Progenitor cell of endocrine pancreas (in vitro differentiated cells): ENCODE data around the gene KCNE4. TPM values are rescaled to one million over a fixed set of nuclear protein-coding genes. Genes with fewer than 3 reads are reported as not detected.

ENCODE experiments used
- DNase-seq: peaks from one replicate; pipeline ENCODE4 v3.0.0; 2021; ENCODE audit warnings: low spot score; ENCODE audit not compliant: unreplicated experiment
- H3K27ac Mint-ChIP-seq: 2 replicates; pipeline ENCODE4 v1.8.0; 2021; ENCODE audit warnings: mild to moderate bottlenecking, moderate library complexity, mixed read lengths
- H3K27me3 Mint-ChIP-seq: 2 replicates; pipeline ENCODE4 v1.8.0; 2021; ENCODE audit warnings: mixed read lengths
- H3K36me3 Mint-ChIP-seq: 2 replicates; pipeline ENCODE4 v1.8.0; 2022; ENCODE audit warnings: mixed read lengths; ENCODE audit not compliant: insufficient read depth
- H3K4me1 Mint-ChIP-seq: 2 replicates; pipeline ENCODE4 v1.8.0; 2021; ENCODE audit warnings: low read depth, mixed read lengths
- H3K4me3 Mint-ChIP-seq: 2 replicates; pipeline ENCODE4 v1.8.0; 2021; ENCODE audit warnings: low read depth, mild to moderate bottlenecking, moderate library complexity, mixed read lengths
- H3K9me3 Mint-ChIP-seq: 2 replicates; pipeline ENCODE4 v1.8.0; 2021; ENCODE audit warnings: low read depth, mixed read lengths
- CTCF ChIP-seq: fragments of 200-600 bp; sonication (generic); IDR thresholded peaks from one replicate; pipeline ENCODE4 v1.5.0; 2021; ENCODE audit warnings: antibody characterized with exemption, mild to moderate bottlenecking; ENCODE audit not compliant: unreplicated experiment
- total RNA-seq: library from RNA; stranded (reverse); gene quantifications from 2 replicates; pipeline ENCODE4 v1.2.1, GENCODE V29; 2021

The KCNE4 gene
- total RNA-seq, 1 donor from 2014 or later: 0.72 TPM

GRCh38 chr2:223095207-223095606 is 43.2 kb downstream of the KCNE4 start:
- Mint-ChIP-seq H3K4me1 (peaks cover 7% of the 10 kb centered on the region), H3K27me3 (peaks cover 5% of the 10 kb centered on the region), H3K4me3 (no peak overlapping the region), H3K27ac (no peak overlapping the region), H3K36me3 (no peaks in the 10 kb centered on the region), H3K9me3 (no peaks in the 10 kb centered on the region)
- no peak for TF ChIP-seq CTCF
- DNase-seq: no peak

- Mint-ChIP-seq H3K9me3 (no peaks in the 10 kb centered on the region), H3K4me3 (no peak overlapping the region), H3K36me3 (no peaks in the 10 kb centered on the region), H3K27me3 (peaks cover 5% of the 10 kb centered on the region), H3K27ac (no peak overlapping the region), H3K4me1 (peaks cover 3% of the 10 kb centered on the region)
- no peak for TF ChIP-seq CTCF
- no peak for DNase-seq
These were observed 44.4 kb downstream of the KCNE4 start for GRCh38 chr2:223096235-223096970.

- Mint-ChIP-seq H3K4me3 (no peak overlapping the region), H3K27ac (no peak overlapping the region)
- TF ChIP-seq CTCF: no peak
These were observed 45.9 kb downstream of the KCNE4 start for GRCh38 chr2:223097888-223098383.

DNA sequence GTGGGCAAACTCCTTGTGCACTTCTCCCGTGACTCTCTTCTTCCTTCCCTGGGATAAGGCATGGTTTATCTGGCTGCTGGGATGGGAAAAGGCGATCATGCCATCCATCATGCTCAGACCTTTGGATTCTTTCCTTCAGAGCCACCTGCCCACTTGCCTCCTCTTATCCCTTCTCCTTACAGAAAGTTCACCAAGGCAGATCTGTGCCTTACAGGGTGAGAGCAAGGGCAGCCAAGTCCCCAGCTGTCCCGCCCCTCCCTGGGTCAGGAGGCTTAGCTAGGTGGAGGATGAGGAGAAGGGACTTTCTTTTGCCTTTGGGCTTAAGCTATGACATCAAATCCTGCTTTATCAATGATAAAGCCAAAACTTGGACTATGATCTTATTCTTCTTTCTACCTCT is 47.6 kb downstream of the KCNE4 start:
- Mint-ChIP-seq H3K4me1 (peaks cover 3% of the 10 kb centered on the region), H3K9me3 (no peaks in the 10 kb centered on the region), H3K27me3 (no peaks in the 10 kb centered on the region), H3K36me3 (no peaks in the 10 kb centered on the region), H3K4me3 (no peak overlapping the region), H3K27ac (no peak overlapping the region)
- TF ChIP-seq CTCF: no peak
- DNase-seq: no peak

More at GRCh38 chr2:223097888-223098383, 45.9 kb downstream of the KCNE4 start:
- peaks cover 3% of the 10 kb centered on the region for H3K4me1 Mint-ChIP-seq
- DNase-seq: no peak
- H3K27me3 Mint-ChIP-seq: no peaks in the 10 kb centered on the region
- no peaks in the 10 kb centered on the region for H3K36me3 Mint-ChIP-seq
- H3K9me3 Mint-ChIP-seq: no peaks in the 10 kb centered on the region

DNA sequence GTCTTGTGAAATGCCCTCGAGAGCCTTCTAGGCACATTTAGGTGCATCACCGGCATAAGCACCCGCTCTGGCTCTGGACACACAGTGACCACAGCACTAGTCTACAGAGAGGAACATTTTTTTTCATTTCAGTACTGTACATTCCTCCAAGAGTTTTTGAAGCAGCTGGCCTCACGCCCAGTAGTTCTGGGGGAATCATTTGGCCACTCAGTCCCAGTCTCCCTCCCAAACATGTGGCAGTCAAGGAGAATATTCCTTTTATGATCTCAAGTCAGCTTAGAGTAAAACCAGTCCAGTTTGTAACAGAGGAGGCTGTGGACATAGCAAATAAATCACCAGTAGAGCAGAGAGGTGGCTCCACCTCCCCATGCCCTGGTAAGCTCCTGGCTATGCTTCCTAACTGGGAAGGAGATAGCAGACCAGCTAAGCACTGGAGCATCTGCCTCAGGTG is 48.1 kb downstream of the KCNE4 start:
- TF ChIP-seq CTCF: no peak
- no peak for DNase-seq
- Mint-ChIP-seq H3K4me1 (peaks cover 3% of the 10 kb centered on the region), H3K4me3 (no peak overlapping the region), H3K27me3 (no peaks in the 10 kb centered on the region), H3K27ac (no peak overlapping the region), H3K9me3 (no peaks in the 10 kb centered on the region), H3K36me3 (no peaks in the 10 kb centered on the region)
